Measurements from ENCODE around the gene CDK6. TPM values are rescaled to one million over a fixed set of nuclear protein-coding genes. Genes with fewer than 3 reads are reported as not detected.

The CDK6 gene
- total and polyA plus RNA-seq, 8 donors, result 2.6 to 86.3 (median 15.5) TPM

DNA sequence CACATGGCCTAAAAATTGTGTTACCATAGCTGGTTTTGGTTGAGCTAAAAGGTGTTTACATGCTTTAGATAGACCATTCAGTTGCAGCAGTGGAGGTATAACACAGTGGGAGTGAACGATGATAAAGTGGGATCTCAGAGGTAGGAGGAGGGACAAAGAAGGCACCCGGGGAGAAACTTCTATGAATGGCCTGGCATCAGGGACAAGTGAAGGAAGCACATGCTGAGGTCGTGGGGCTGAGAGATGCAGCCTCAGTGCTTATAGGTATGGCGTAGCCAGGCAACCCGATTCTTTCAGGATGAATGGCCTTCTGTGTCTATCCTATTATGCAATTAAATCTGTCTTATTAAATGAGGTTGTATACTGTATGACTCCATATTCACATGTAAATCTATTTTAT is 3.9 kb upstream of the CDK6 start:
- Histone ChIP-seq H3K27ac (no peak overlapping the region), H3K9me3 (no peaks in the 10 kb centered on the region), H3K36me3 (no peaks in the 10 kb centered on the region), H3K27me3 (no peaks in the 10 kb centered on the region), H3K4me1 (peaks cover 0 to 7% (median 3%) of the 10 kb centered on the region in 4 donors), H3K4me3 (no peak overlapping the region)
- DNase-seq, result no peak
- intact Hi-C loops (cut with DNase I; ENCODE audit: low total_unique reads), result loop anchor here (10.0 kb wide), 1 partner anchor 214 kb away; no protein-coding TSS in a partner anchor
- TF ChIP-seq EP300 (IDR thresholded peaks at IDR 0.05) (no peak), POLR2A (IDR thresholded peaks at IDR 0.05) (no peak), POLR2AphosphoS5 (IDR thresholded peaks at IDR 0.05) (no peak)
- TF ChIP-seq, protein P1, sequence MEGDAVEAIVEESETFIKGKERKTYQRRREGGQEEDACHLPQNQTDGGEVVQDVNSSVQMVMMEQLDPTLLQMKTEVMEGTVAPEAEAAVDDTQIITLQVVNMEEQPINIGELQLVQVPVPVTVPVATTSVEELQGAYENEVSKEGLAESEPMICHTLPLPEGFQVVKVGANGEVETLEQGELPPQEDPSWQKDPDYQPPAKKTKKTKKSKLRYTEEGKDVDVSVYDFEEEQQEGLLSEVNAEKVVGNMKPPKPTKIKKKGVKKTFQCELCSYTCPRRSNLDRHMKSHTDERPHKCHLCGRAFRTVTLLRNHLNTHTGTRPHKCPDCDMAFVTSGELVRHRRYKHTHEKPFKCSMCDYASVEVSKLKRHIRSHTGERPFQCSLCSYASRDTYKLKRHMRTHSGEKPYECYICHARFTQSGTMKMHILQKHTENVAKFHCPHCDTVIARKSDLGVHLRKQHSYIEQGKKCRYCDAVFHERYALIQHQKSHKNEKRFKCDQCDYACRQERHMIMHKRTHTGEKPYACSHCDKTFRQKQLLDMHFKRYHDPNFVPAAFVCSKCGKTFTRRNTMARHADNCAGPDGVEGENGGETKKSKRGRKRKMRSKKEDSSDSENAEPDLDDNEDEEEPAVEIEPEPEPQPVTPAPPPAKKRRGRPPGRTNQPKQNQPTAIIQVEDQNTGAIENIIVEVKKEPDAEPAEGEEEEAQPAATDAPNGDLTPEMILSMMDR (IDR thresholded peaks at IDR 0.05), result no peak
- WGBS, 5 donors, result 44 to 69% (median 58%) methylated on average over 5 of the region's 5 CpGs

DNA sequence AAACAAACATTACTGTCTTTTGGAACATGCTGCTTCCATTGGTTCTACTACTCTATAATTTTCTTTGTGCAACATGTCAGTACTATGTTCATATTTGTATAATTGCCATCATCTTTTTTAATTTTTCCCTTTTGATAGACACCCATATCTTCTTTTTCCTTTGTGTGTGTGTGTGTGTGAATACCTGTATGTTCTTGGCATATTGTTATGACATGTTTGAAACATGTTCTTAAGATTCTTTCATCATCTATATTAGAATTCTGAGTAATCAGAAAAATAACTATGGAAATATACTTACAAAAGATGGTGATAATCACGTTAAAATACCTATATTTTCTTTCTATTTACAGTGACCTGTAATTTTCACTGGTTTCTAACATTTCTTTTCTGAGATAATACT is 3.5 kb upstream of the CDK6 start:
- intact Hi-C loops (cut with DNase I; ENCODE audit: low total_unique reads), result loop anchor here (10.0 kb wide), 2 partner anchors 145 to 215 kb away; no protein-coding TSS in a partner anchor
- Histone ChIP-seq H3K27ac (no peak overlapping the region), H3K9me3 (no peaks in the 10 kb centered on the region), H3K4me3 (no peak overlapping the region), H3K36me3 (no peaks in the 10 kb centered on the region), H3K4me1 (peaks cover 0 to 11% (median 5%) of the 10 kb centered on the region in 4 donors), H3K27me3 (no peaks in the 10 kb centered on the region)
- 65 to 78% (median 72%) methylated on average over 1 of the region's 1 CpG for WGBS, 5 donors
- no peak for DNase-seq
- TF ChIP-seq, protein P1 (IDR thresholded peaks at IDR 0.05), result no peak
- TF ChIP-seq EP300 (IDR thresholded peaks at IDR 0.05), result no peak
- TF ChIP-seq POLR2AphosphoS5 (IDR thresholded peaks at IDR 0.05), result no peak

DNA sequence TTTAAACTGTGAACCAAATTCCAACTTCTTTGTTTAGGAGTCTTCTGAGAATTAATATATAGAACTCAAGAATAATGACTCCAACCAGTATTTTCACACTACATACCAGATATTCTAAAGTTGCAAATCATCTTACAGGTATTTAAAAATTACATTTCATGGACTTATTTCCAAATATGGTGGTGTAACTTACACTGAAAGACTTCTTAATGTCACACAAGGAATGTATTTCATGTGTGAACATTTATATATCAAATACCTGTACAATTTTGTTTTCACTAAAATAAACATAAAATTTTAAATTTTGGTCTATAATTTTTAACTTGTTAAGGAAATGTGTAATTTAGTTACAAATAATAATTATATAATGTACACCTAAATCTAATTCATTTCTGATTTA is 2.6 kb upstream of the CDK6 start:
- Histone ChIP-seq H3K27ac (no peak overlapping the region), H3K9me3 (no peaks in the 10 kb centered on the region), H3K4me1 (peaks cover 0 to 15% (median 10%) of the 10 kb centered on the region in 4 donors), H3K4me3 (no peak overlapping the region), H3K27me3 (no peaks in the 10 kb centered on the region), H3K36me3 (no peaks in the 10 kb centered on the region)
- no peak for TF ChIP-seq POLR2A (IDR thresholded peaks at IDR 0.05)
- no peak for TF ChIP-seq POLR2AphosphoS5 (IDR thresholded peaks at IDR 0.05)
- TF ChIP-seq EP300 (IDR thresholded peaks at IDR 0.05), result no peak
- TF ChIP-seq, protein P1 (IDR thresholded peaks at IDR 0.05), result no peak
- intact Hi-C loops (cut with DNase I; ENCODE audit: low total_unique reads), result loop anchor here (10.0 kb wide), 1 partner anchor 144 kb away; no protein-coding TSS in a partner anchor
- no peak for DNase-seq

DNA sequence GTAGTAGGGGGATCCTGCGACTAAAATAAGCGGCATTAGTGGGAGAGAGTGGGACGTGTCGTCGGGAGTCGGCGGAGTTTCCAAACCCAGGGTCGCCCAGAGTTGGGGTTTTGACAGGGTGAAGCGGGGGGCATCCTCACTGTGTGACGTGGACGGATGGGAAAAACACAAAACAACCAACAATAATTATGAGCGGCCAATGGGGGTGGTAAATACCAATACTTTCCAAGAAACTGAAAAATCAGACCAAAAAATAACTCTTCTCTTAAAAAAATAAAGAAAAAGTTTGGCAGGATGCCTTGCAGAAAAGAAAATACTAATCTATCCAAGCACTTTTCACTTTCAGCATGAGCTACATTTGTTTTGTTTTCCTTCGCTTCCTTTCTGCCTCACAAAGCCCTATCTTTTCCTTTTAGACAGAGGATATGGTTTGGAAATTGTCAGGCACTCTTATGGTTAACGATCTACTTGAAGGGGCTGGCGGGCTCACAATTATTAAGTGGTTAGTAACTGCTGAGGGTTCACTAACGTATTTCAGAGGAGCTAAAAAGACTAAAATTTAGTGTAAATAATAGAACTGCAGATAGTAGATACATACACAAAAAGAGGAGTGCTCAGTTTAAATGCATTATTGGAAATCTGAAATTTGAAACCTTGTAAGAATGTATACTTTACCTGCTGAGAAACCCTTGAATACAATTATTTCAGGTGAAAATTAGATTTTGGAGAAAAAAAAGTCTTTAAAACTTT is 802 bp upstream of the CDK6 start:
- TF ChIP-seq, protein P1 (IDR thresholded peaks at IDR 0.05), result no peak
- TF ChIP-seq POLR2AphosphoS5 (IDR thresholded peaks at IDR 0.05), result no peak
- no peak for TF ChIP-seq EP300 (IDR thresholded peaks at IDR 0.05)
- TF ChIP-seq POLR2A (IDR thresholded peaks at IDR 0.05), result no peak
- Histone ChIP-seq H3K27ac (peak overlapping the region; percentile 62 to 92 (median 89)), H3K36me3 (no peaks in the 10 kb centered on the region), H3K9me3 (no peaks in the 10 kb centered on the region), H3K27me3 (no peaks in the 10 kb centered on the region), H3K4me1 (peaks cover 0 to 20% (median 16%) of the 10 kb centered on the region in 4 donors), H3K4me3 (peak overlapping the region; percentile 64 to 95 (median 80))
- intact Hi-C loops (cut with DNase I; ENCODE audit: low total_unique reads), result loop anchor here (10.0 kb wide), 1 partner anchor 142 kb away; no protein-coding TSS in a partner anchor
- DNase-seq, result peak in 1 of 2 donors; percentile 72
- WGBS, 5 donors, result 1 to 2% (median 2%) methylated on average over 16 of the region's 16 CpGs

Measured in stomach (tissue), 9 donors.